Caco-2 (cell line): ENCODE data around the gene EME1. TPM values are rescaled to one million over a fixed set of nuclear protein-coding genes. Genes with fewer than 3 reads are reported as not detected.

Source experiments
- BruUV-seq: library from RNA; stranded (reverse); fragments of 400-500 nt; replicated peaks from 2 replicates; lab custom pipeline; 2021; lab: Mats Ljungman, UMichigan
- CTCF ChIA-PET: fragments of 300-600 bp; sonication (Branson Sonifier 250); formaldehyde crosslinking; loops from one replicate; lab custom pipeline; 2022; ENCODE audit warnings: antibody characterized with exemption; lab: Charles Lee
- POLR2A ChIA-PET: fragments of 300-600 bp; sonication (Branson Sonifier 250); formaldehyde crosslinking; loops from one replicate; lab custom pipeline; 2022; ENCODE audit warnings: antibody characterized with exemption; lab: Charles Lee
- DNase-seq, 2 experiments: peaks; one replicate each; pipeline versions ENCODE4 v3.0.0 to v3.0.0-alpha.2; 2020 to 2022
- H3K27me3 ChIP-seq: replicated peaks from 2 replicates; pipeline ENCODE4 v1.6.0; 2011; ENCODE audit warnings: low read length; ENCODE audit not compliant: control insufficient read depth, insufficient read depth
- H3K36me3 ChIP-seq: 2 replicates; pipeline ENCODE4 v1.5.1; 2011; ENCODE audit warnings: low read length; ENCODE audit not compliant: control insufficient read depth, insufficient read depth
- H3K4me1 ChIP-seq: fragments of 250-450 bp; sonication (Bioruptor Pico); 2 replicates; pipeline ENCODE4 v1.5.1; 2020; ENCODE audit warnings: mild to moderate bottlenecking
- H3K4me3 ChIP-seq: 2 replicates; pipeline ENCODE4 v1.5.1; 2011; ENCODE audit warnings: low read depth, mild to moderate bottlenecking, control low read depth, low read length
- H3K9me3 ChIP-seq: fragments of 250-450 bp; sonication (Bioruptor Pico); 2 replicates; pipeline ENCODE4 v1.5.1; 2020; ENCODE audit warnings: mild to moderate bottlenecking, moderate library complexity
- H3K27ac Mint-ChIP-seq: one replicate; pipeline ENCODE4 v1.8.0; 2022; ENCODE audit warnings: mixed read lengths; ENCODE audit not compliant: unreplicated experiment
- H3K27me3 Mint-ChIP-seq: one replicate; pipeline ENCODE4 v1.8.0; 2022; ENCODE audit warnings: mixed read lengths; ENCODE audit not compliant: insufficient read depth, unreplicated experiment
- H3K36me3 Mint-ChIP-seq: one replicate; pipeline ENCODE4 v1.8.0; 2022; ENCODE audit warnings: mild to moderate bottlenecking, mixed read lengths; ENCODE audit not compliant: insufficient read depth, unreplicated experiment
- H3K4me1 Mint-ChIP-seq: one replicate; pipeline ENCODE4 v1.8.0; 2022; ENCODE audit warnings: low read depth, mixed read lengths; ENCODE audit not compliant: unreplicated experiment
- H3K4me3 Mint-ChIP-seq: one replicate; pipeline ENCODE4 v1.8.0; 2022; ENCODE audit warnings: mild to moderate bottlenecking, moderate library complexity, mixed read lengths; ENCODE audit not compliant: unreplicated experiment
- H3K9me3 Mint-ChIP-seq: one replicate; pipeline ENCODE4 v1.8.0; 2022; ENCODE audit warnings: mixed read lengths; ENCODE audit not compliant: unreplicated experiment
- CTCF ChIP-seq, 2 experiments: fragments of 200-600 bp in 1 of 2; IDR thresholded peaks; 1 replicate in 1 of 2; 2 replicates in 1 of 2; pipeline versions ENCODE4 v1.5.1 to v1.8.0; 2011 to 2022; ENCODE audit warnings: antibody characterized with exemption in 1 of 2, control low read depth in 1 of 2, inconsistent platforms in 1 of 2, low read depth in 1 of 2, low read length in 1 of 2, mild to moderate bottlenecking in 1 of 2, moderate library complexity in 1 of 2; ENCODE audit not compliant: insufficient read depth in 1 of 2, severe bottlenecking in 1 of 2, unreplicated experiment in 1 of 2
- intact Hi-C: fragments of 100-400 bp; cut with micrococcal nuclease; formaldehyde crosslinking; loops from one replicate; pipeline ENCODE4 v1.10.0; 2022; ENCODE audit not compliant: unreplicated experiment
- total RNA-seq: library from RNA; stranded (reverse); gene quantifications from 2 replicates; pipeline ENCODE4 v1.2.3, GENCODE V29; 2022

EME1 gene
- total RNA-seq, 1 experiment from 2014 or later: 48.5 TPM

GRCh38 chr17:50425682-50426471, 52.8 kb downstream of the EME1 start, which contains the start of gene ACSF2:
Gene ACSF2 (plus strand): TSS chr17:50426218. CDS start chr17:50426262, 44 bp downstream.
- intact Hi-C loops: no loop called here
- H3K27me3 ChIP-seq: no peaks in the 10 kb centered on the region
- Mint-ChIP-seq H3K36me3 (peaks cover 6% of the 10 kb centered on the region), H3K27ac (peak within 1 kb of the TSS; percentile 54), H3K4me1 (peaks cover 60% of the 10 kb centered on the region), H3K9me3 (no peaks in the 10 kb centered on the region), H3K27me3 (no peaks in the 10 kb centered on the region), H3K4me3 (peak within 1 kb of the TSS; percentile 80)
- TSS peak; percentile 60 for BruUV-seq
- DNase-seq: peak; percentile 92 to 93
- peak in 1 of 2 experiments; percentile 35 for TF ChIP-seq CTCF (IDR thresholded peaks at IDR 0.05; ENCODE audit: insufficient read depth in 1 of 2, low read depth in 1 of 2, low read length in 1 of 2, severe bottlenecking in 1 of 2, unreplicated experiment in 1 of 2)
- POLR2A ChIA-PET: interaction anchor here (0.5 to 1.6 kb wide), 6 partner anchors 17 to 694 kb away, joined by 4 to 9 read pairs (median 6); partner anchors contain the start of genes LRRC59 and PPP1R9B
- no peaks in the 10 kb centered on the region for H3K36me3 ChIP-seq
- peak within 1 kb of the TSS; percentile 74 for H3K4me3 ChIP-seq
- CTCF ChIA-PET: interaction anchor here (0.6 to 3.6 kb wide), 16 partner anchors 9 to 420 kb away, joined by 3 to 40 read pairs (median 4); partner anchors contain the start of gene LRRC59
- no peaks in the 10 kb centered on the region for H3K9me3 ChIP-seq
- H3K4me1 ChIP-seq: peaks cover 64% of the 10 kb centered on the region

- peaks cover 60% of the 10 kb centered on the region for H3K4me1 Mint-ChIP-seq
These were observed 53.4 kb downstream of the EME1 start for GRCh38 chr17:50426472-50426782.

More at GRCh38 chr17:50426472-50426782, 53.4 kb downstream of the EME1 start:
- H3K4me1 ChIP-seq: peaks cover 70% of the 10 kb centered on the region
- DNase-seq: no peak
- H3K4me3 Mint-ChIP-seq: peak overlapping the region; percentile 80
- no peaks in the 10 kb centered on the region for H3K27me3 ChIP-seq
- no peaks in the 10 kb centered on the region for H3K9me3 Mint-ChIP-seq
- intact Hi-C loops: no loop called here
- TF ChIP-seq CTCF (IDR thresholded peaks at IDR 0.05; ENCODE audit: insufficient read depth in 1 of 2, low read depth in 1 of 2, low read length in 1 of 2, severe bottlenecking in 1 of 2, unreplicated experiment in 1 of 2): no peak
- H3K27ac Mint-ChIP-seq: peak overlapping the region; percentile 54
- BruUV-seq: no TSS peak
- peaks cover 12% of the 10 kb centered on the region for H3K36me3 Mint-ChIP-seq
- no peaks in the 10 kb centered on the region for H3K36me3 ChIP-seq
- POLR2A ChIA-PET: interaction anchor here (0.5 to 1.6 kb wide), 5 partner anchors 17 to 276 kb away, joined by 5 to 9 read pairs (median 6); partner anchors contain the start of genes LRRC59 and PPP1R9B
- CTCF ChIA-PET: interaction anchor here (0.6 to 3.6 kb wide), 11 partner anchors 9 to 261 kb away, joined by 3 to 40 read pairs (median 4); partner anchors contain the start of gene LRRC59
- peak overlapping the region; percentile 74 for H3K4me3 ChIP-seq
- H3K27me3 Mint-ChIP-seq: no peaks in the 10 kb centered on the region
- no peaks in the 10 kb centered on the region for H3K9me3 ChIP-seq
